Osteoblast (primary cell): Measurements from ENCODE around the gene RBKS. TPM values are rescaled to one million over a fixed set of nuclear protein-coding genes. Genes with fewer than 3 reads are reported as not detected.
A peak's percentile ranks its signal among the peaks of the same experiment; 100 is the strongest.

Source experiments
- DNase-seq: peaks from one replicate; pipeline ENCODE4 v3.0.0; 2011; ENCODE audit warnings: low spot score, mixed read lengths; ENCODE audit not compliant: insufficient read length; ENCODE audit errors: missing footprints
- H2AFZ ChIP-seq: 2 replicates; pipeline ENCODE4 v1.6.0; 2011; ENCODE audit warnings: mild to moderate bottlenecking, low read length
- H3K27ac ChIP-seq: 2 replicates; pipeline ENCODE4 v1.5.1; 2011; ENCODE audit warnings: mild to moderate bottlenecking, low read depth, low read length, moderate library complexity
- H3K27me3 ChIP-seq: 2 replicates; pipeline ENCODE4 v1.6.0; 2012; ENCODE audit warnings: mild to moderate bottlenecking, control low read depth, inconsistent platforms, low read length, moderate library complexity; ENCODE audit not compliant: insufficient read depth
- H3K36me3 ChIP-seq: 2 replicates; pipeline ENCODE4 v1.5.1; 2011; ENCODE audit warnings: mild to moderate bottlenecking, low read length, control low read depth, moderate library complexity; ENCODE audit not compliant: insufficient read depth
- H3K4me1 ChIP-seq: 2 replicates; pipeline ENCODE4 v1.5.1; 2011; ENCODE audit warnings: mild to moderate bottlenecking, low read length, control low read depth, moderate library complexity; ENCODE audit not compliant: insufficient read depth
- H3K4me2 ChIP-seq: 2 replicates; pipeline ENCODE4 v1.6.0; 2011; ENCODE audit warnings: mild to moderate bottlenecking, low read length; ENCODE audit not compliant: insufficient read depth
- H3K4me3 ChIP-seq: fragments of 200-600 bp; sonication (generic); 3 replicates; pipeline ENCODE4 v1.5.1; 2012; ENCODE audit warnings: mild to moderate bottlenecking, low read length, inconsistent platforms; ENCODE audit not compliant: insufficient read depth
- H3K79me2 ChIP-seq: 2 replicates; pipeline ENCODE4 v1.6.0; 2012; ENCODE audit warnings: mild to moderate bottlenecking, low read length, control low read depth, inconsistent platforms; ENCODE audit not compliant: insufficient read depth
- H3K9me3 ChIP-seq: 2 replicates; pipeline ENCODE4 v1.5.1; 2011; ENCODE audit warnings: low read depth, low read length, control low read depth
- H4K20me1 ChIP-seq: 2 replicates; pipeline ENCODE4 v1.6.0; 2012; ENCODE audit warnings: mild to moderate bottlenecking, low read length, control low read depth; ENCODE audit not compliant: insufficient read depth
- CTCF ChIP-seq: IDR thresholded peaks from 2 replicates; pipeline ENCODE4 v1.5.1; 2011; ENCODE audit warnings: mild to moderate bottlenecking, low read depth, low read length, moderate library complexity; ENCODE audit errors: extremely low read depth
- total RNA-seq: library from RNA; depleted of rRNA; stranded (reverse); fragments of >200 nt; gene quantifications from 2 replicates; pipeline ENCODE4 v1.2.3, GENCODE V29; 2012

The RBKS gene
- total RNA-seq, 1 donor, result 1.1 TPM

GRCh38 chr2:27921424-27921823, 31.2 kb upstream of the RBKS start:
- H3K4me3 ChIP-seq, result no peak overlapping the region
- H2AFZ ChIP-seq, result no peak overlapping the region
- H3K27ac ChIP-seq, result no peak overlapping the region
- no peak for TF ChIP-seq CTCF
- peaks cover 12% of the 10 kb centered on the region for H3K4me1 ChIP-seq
- no peaks in the 10 kb centered on the region for H3K27me3 ChIP-seq
- no peak for DNase-seq
- no peaks in the 10 kb centered on the region for H3K9me3 ChIP-seq
- no peak overlapping the region for H3K4me2 ChIP-seq
- H4K20me1 ChIP-seq, result no peaks in the 10 kb centered on the region
- H3K36me3 ChIP-seq, result no peaks in the 10 kb centered on the region
- peaks cover 7% of the 10 kb centered on the region for H3K79me2 ChIP-seq

- H3K4me2 ChIP-seq, result no peak overlapping the region
- H3K79me2 ChIP-seq, result peaks cover 8% of the 10 kb centered on the region
- no peaks in the 10 kb centered on the region for H4K20me1 ChIP-seq
- no peak for DNase-seq
- H3K4me3 ChIP-seq, result no peak overlapping the region
- no peaks in the 10 kb centered on the region for H3K36me3 ChIP-seq
- H2AFZ ChIP-seq, result no peak overlapping the region
- H3K27me3 ChIP-seq, result no peaks in the 10 kb centered on the region
- TF ChIP-seq CTCF, result no peak
- H3K4me1 ChIP-seq, result peaks cover 21% of the 10 kb centered on the region
- peak overlapping the region; percentile 7 for H3K27ac ChIP-seq
- no peaks in the 10 kb centered on the region for H3K9me3 ChIP-seq
These were observed 30.1 kb upstream of the RBKS start for GRCh38 chr2:27920148-27920885.

DNA sequence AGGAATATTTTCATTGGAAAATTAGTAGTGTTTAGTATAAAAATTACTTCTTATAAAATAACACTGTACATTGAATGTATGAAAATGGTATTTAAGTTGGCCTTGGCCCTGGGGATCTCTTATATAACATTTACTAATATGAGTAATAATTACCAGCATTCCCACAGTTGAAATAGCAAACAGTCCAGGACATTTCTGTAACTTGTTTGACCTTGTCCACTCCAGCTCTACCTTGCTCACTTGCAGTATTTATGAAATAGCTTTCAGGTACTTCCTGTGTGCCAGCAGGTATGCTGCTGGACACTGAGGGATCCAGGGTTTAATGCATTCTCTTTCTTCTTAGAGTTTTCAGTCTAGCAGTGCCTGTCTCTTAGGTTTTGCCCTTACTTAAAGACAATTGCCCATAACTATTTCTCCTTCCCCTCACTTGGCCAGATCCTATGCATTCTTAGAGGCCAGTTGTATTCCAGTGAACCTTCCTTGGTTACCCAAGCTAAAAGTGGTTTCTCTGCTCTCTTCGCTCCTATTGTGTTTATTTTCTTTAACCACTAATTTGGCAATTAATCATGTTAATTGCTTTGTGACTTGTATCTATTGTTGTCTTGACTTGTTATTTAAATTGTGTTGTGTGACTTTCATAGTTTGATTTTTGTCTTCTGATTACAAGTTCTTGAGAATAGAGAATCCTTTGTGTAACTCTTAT, 26.3 kb upstream of the RBKS start:
- Histone ChIP-seq H3K36me3 (no peaks in the 10 kb centered on the region), H3K4me3 (no peak overlapping the region), H3K27me3 (no peaks in the 10 kb centered on the region), H2AFZ (no peak overlapping the region), H3K9me3 (no peaks in the 10 kb centered on the region), H3K27ac (no peak overlapping the region), H3K79me2 (peaks cover 4% of the 10 kb centered on the region), H3K4me1 (peaks cover 21% of the 10 kb centered on the region), H3K4me2 (no peak overlapping the region), H4K20me1 (no peaks in the 10 kb centered on the region)
- no peak for TF ChIP-seq CTCF
- no peak for DNase-seq

DNA sequence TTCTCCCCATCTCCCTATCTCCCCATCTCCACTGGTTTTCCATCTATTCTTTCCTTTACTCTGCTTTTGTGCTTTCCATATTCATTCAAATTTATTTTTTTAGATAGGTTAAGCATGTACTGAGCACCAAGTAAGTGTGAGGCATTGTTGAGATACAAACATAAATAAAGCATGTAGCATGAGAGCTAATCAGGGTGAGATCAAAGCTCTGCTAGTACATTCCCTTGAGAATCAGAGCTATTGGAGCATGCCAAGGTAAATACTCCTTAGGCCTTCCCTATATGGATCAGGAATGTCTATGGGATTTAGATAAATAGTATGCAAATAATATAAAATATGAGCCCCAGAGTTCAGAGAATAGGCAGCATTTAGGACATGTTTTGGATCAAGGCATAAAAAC, 25.7 kb upstream of the RBKS start:
- Histone ChIP-seq H3K27ac (no peak overlapping the region), H3K27me3 (no peaks in the 10 kb centered on the region), H3K4me2 (no peak overlapping the region), H3K4me3 (no peak overlapping the region), H2AFZ (no peak overlapping the region), H4K20me1 (no peaks in the 10 kb centered on the region), H3K9me3 (no peaks in the 10 kb centered on the region), H3K79me2 (peaks cover 4% of the 10 kb centered on the region), H3K4me1 (peaks cover 21% of the 10 kb centered on the region), H3K36me3 (no peaks in the 10 kb centered on the region)
- no peak for TF ChIP-seq CTCF
- DNase-seq, result no peak
